Thyroid gland (tissue), 4 donors: ENCODE data around the gene ARHGEF4.

Experiments used
- POLR2A ChIP-seq, 2 donors: fragments of 450-650 bp; IDR thresholded peaks; one replicate each; pipeline ENCODE4 v1.6.1; 2017; ENCODE audit warnings: antibody characterized with exemption in 2 of 2, mild to moderate bottlenecking in 2 of 2, moderate library complexity in 1 of 2
- TF ChIP-seq, protein P1 (sequence below), 6 experiments: fragments of 200-600 bp in 3 of 6; fragments of 450-650 bp in 3 of 6; sonication (generic) in 3 of 6; IDR thresholded peaks; one replicate each; pipeline ENCODE4 v1.5.1; 2016 to 2019; ENCODE audit warnings: antibody characterized with exemption in 6 of 6, mild to moderate bottlenecking in 2 of 6, inconsistent platforms in 1 of 6, moderate library complexity in 1 of 6

DNA sequence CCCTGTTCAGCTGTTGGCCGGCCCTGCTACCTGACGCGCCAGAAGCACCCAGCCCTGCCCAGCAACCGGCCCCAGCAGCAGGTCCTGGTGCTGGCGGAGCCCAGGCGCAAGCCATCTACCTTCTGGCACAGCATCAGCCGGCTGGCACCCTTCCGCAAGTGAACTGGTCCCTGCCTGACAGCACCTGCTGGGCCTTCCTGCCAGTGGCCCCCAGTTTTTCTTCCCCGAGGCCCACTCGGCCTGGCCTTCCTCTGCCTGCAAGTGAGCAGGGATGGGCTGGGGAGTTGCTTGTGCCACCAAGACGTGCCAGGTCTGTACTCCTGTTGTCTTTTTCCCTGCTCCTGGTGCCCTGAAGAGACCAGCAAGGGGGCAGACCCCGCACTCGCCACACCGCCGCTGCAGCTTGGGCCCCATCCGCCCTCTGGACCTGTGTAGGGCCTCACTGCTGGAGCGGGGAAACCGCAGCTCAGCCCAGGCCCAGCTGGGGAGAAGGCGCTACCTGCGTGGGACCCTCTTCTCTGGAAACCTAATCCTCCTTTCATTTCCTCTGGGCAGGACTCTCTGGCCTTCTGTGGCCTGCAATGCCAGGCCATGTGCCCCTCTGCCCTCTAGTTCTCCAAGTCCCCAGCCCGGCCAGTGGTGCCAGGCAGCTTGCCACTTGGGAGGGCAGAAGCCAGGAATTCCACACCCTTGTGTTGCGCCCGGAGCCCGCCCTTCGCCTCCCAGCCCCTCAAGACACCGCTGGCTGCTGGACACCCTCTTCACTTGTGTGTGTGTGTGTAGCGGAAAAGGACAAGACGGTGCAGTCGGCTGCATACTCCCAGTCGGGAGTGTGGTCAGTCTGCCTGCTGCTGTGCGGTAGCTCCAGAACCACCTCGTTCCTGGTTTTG is 209.6 kb downstream of the ARHGEF4 start:
- TF ChIP-seq, protein P1, sequence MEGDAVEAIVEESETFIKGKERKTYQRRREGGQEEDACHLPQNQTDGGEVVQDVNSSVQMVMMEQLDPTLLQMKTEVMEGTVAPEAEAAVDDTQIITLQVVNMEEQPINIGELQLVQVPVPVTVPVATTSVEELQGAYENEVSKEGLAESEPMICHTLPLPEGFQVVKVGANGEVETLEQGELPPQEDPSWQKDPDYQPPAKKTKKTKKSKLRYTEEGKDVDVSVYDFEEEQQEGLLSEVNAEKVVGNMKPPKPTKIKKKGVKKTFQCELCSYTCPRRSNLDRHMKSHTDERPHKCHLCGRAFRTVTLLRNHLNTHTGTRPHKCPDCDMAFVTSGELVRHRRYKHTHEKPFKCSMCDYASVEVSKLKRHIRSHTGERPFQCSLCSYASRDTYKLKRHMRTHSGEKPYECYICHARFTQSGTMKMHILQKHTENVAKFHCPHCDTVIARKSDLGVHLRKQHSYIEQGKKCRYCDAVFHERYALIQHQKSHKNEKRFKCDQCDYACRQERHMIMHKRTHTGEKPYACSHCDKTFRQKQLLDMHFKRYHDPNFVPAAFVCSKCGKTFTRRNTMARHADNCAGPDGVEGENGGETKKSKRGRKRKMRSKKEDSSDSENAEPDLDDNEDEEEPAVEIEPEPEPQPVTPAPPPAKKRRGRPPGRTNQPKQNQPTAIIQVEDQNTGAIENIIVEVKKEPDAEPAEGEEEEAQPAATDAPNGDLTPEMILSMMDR (IDR thresholded peaks at IDR 0.05): no peak
- no peak for TF ChIP-seq POLR2A (IDR thresholded peaks at IDR 0.05)
